BLaER1 treated with 17β-estradiol and CSF1 and Interleukin-3, amounts not matched to agents 10 nM and 100 nM (cell line): ENCODE measurements around the gene MVK.

Experiments
- H3K27ac ChIP-seq, 11 experiments: shearing (Covaris generic); formaldehyde crosslinking; 2 replicates each; pipeline ENCODE4 v1.8.1; 2022
- H3K27me3 ChIP-seq, 11 experiments: shearing (Covaris generic); formaldehyde crosslinking; 2 replicates each; pipeline ENCODE4 v1.8.1; 2022
- H3K36me3 ChIP-seq, 11 experiments: shearing (Covaris generic); formaldehyde crosslinking; 2 replicates each; pipeline ENCODE4 v1.8.1; 2022
- H3K4me1 ChIP-seq, 10 experiments: shearing (Covaris generic); formaldehyde crosslinking; 2 replicates each; pipeline ENCODE4 v1.8.1; 2022
- H3K4me2 ChIP-seq, 11 experiments: shearing (Covaris generic); formaldehyde crosslinking; 2 replicates each; pipeline ENCODE4 v1.8.1; 2022
- H3K4me3 ChIP-seq, 10 experiments: shearing (Covaris generic); formaldehyde crosslinking; 2 replicates each; pipeline ENCODE4 v1.8.1; 2022
- H3K9ac ChIP-seq, 11 experiments: shearing (Covaris generic); formaldehyde crosslinking; 2 replicates each; pipeline ENCODE4 v1.8.1; 2022
- H3K9me3 ChIP-seq, 11 experiments: shearing (Covaris generic); formaldehyde crosslinking; replicated peaks in 1 of 11; 2 replicates each; pipeline ENCODE4 v1.8.1; 2022
- H4K20me1 ChIP-seq, 11 experiments: shearing (Covaris generic); formaldehyde crosslinking; 2 replicates each; pipeline ENCODE4 v1.8.1; 2022
- Cebpa-rat ChIP-seq, 11 experiments: shearing (Covaris generic); IDR thresholded peaks; 2 replicates each; pipeline ENCODE4 v1.8.1; 2022

The MVK gene

DNA sequence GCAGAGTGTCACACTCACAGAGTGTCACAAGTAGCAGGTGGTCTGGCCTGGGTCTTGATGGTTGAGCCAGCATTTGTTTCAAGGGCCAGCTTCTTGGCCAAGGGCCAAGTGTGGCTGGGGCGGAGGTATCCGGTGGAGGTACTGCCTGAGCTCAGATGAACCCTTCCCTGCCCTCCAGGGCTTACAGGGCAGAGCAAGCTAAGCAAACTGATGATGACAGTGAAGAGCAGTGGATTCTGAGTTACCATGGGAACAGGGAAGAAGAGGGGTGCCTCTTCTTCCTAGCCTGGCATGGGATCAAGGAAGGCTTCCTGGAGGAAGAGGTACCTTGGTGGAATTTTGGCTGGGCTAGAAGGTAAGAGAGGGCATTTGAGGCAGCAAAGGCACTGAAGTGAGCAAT lies 35.7 kb downstream of the MVK start:
- no peak for TF ChIP-seq Cebpa-rat (IDR thresholded peaks at IDR 0.05)
- H4K20me1 ChIP-seq: no peaks in the 10 kb centered on the region; a peak in 2 of 22 replicates
- no peak overlapping the region for H3K27ac ChIP-seq
- H3K9me3 ChIP-seq: no peaks in the 10 kb centered on the region
- no peak overlapping the region for H3K9ac ChIP-seq
- H3K4me1 ChIP-seq: peaks cover 0 to 32% (median 14%) of the 10 kb centered on the region in 10 experiments; a peak in 13 of 20 replicates
- no peak overlapping the region for H3K4me2 ChIP-seq
- no peaks in the 10 kb centered on the region; a peak in 1 of 22 replicates for H3K27me3 ChIP-seq
- H3K36me3 ChIP-seq: no peaks in the 10 kb centered on the region
- H3K4me3 ChIP-seq: no peak overlapping the region

GRCh38 chr12:109610523-109610922 lies 36.9 kb downstream of the MVK start:
- Histone ChIP-seq H4K20me1 (no peaks in the 10 kb centered on the region; a peak in 2 of 22 replicates), H3K4me1 (peaks cover 0 to 21% (median 8%) of the 10 kb centered on the region in 10 experiments; a peak in 13 of 20 replicates), H3K27me3 (no peaks in the 10 kb centered on the region; a peak in 1 of 22 replicates), H3K36me3 (no peaks in the 10 kb centered on the region), H3K4me3 (no peak overlapping the region), H3K9me3 (no peaks in the 10 kb centered on the region), H3K9ac (no peak overlapping the region), H3K4me2 (no peak overlapping the region), H3K27ac (no peak overlapping the region)
- TF ChIP-seq Cebpa-rat (IDR thresholded peaks at IDR 0.05): no peak

DNA sequence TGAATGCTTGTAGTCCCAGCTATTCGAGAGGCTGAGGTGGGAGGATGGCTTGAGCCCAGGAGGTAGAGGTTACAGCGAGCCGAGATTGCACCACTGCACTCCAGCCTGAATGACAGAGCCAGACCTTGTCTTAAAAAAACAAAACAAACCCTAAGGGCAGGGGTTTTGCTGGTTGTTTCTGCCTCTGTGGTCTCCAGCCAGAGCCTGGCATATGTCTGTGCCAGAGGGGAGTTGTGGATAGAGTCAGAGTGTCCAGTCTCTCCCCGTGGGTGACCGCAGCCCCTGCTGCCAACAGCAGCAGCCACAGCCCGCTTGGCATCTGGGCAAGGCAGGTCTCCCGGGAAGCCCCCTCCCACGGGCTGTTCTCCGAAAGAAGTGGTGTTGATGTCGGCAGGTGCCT lies 37.6 kb downstream of the MVK start:
- no peak overlapping the region for H3K27ac ChIP-seq
- peaks cover 0 to 5% (median 0%) of the 10 kb centered on the region in 11 experiments; a peak in 2 of 22 replicates for H3K27me3 ChIP-seq
- no peak overlapping the region for H3K4me3 ChIP-seq
- no peaks in the 10 kb centered on the region; a peak in 2 of 22 replicates for H4K20me1 ChIP-seq
- H3K9me3 ChIP-seq: no peaks in the 10 kb centered on the region
- H3K4me2 ChIP-seq: peak overlapping the region in 6 of 11 experiments; percentile 9 to 50 (median 44); a peak in 4 of 22 replicates
- peaks cover 0 to 15% (median 8%) of the 10 kb centered on the region in 10 experiments; a peak in 13 of 20 replicates for H3K4me1 ChIP-seq
- TF ChIP-seq Cebpa-rat (IDR thresholded peaks at IDR 0.05): no peak
- H3K9ac ChIP-seq: no peak overlapping the region
- H3K36me3 ChIP-seq: no peaks in the 10 kb centered on the region

DNA sequence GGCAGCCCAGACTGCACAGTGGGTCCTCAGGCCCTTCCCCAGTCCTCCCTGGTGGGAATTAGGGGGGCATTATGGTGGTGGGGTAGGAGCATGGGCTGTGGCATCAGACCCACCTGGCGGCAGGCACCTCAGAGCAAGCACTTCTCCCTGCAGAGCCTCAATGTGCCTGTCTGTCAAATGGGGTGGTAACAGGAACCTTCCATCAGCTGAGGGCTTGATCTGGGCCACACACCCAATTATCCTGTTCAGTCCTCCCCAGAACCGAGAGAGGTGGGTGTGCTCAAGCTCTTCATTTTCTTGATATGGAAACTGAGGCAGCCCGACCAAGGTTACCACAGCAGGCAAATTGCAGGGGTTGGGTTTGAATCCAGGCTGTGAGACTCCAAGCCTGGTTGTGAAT lies 38.4 kb downstream of the MVK start:
- peaks cover 0 to 10% (median 7%) of the 10 kb centered on the region in 10 experiments; a peak in 13 of 20 replicates for H3K4me1 ChIP-seq
- no peak for TF ChIP-seq Cebpa-rat (IDR thresholded peaks at IDR 0.05)
- H3K9me3 ChIP-seq: no peaks in the 10 kb centered on the region
- no peak overlapping the region for H3K4me3 ChIP-seq
- no peak overlapping the region for H3K27ac ChIP-seq
- no peaks in the 10 kb centered on the region; a peak in 2 of 22 replicates for H4K20me1 ChIP-seq
- no peaks in the 10 kb centered on the region for H3K36me3 ChIP-seq
- H3K4me2 ChIP-seq: peak overlapping the region in 8 of 11 experiments; percentile 9 to 50 (median 44); a peak in 12 of 22 replicates
- H3K9ac ChIP-seq: 0 out of 22 replicates have a peak overlapping the region, but pooled peaks of 1 of the 11 experiments have one; percentile 5
- H3K27me3 ChIP-seq: peaks cover 0 to 6% (median 0%) of the 10 kb centered on the region in 11 experiments; a peak in 2 of 22 replicates

DNA sequence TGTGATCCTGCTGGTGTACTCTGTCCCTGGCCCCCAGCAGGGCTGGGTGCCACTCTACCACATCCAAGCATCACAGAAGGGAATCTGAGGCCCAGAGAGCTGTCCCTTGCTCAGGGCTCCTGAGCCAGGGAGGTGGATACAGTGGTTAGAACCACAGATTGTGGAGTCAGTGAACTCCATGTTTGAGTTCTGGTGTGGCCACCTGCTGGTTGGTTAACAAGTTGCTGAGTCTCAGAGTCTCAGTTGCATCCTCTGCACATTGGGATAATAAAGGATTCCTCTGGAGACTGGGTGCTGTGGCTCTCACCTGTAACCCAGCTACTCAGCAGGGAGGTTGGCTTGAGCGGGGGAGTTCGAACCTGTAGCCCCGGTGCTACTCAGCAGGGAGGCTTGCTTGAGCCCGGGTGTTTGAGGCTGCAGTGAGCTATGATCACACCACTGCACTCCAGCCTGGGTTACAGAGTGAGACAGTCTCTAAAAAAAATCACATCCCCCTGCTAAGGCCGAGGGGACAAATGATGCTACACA lies 39.4 kb downstream of the MVK start:
- H3K9me3 ChIP-seq: no peaks in the 10 kb centered on the region
- no peak overlapping the region for H3K9ac ChIP-seq
- no peak for TF ChIP-seq Cebpa-rat (IDR thresholded peaks at IDR 0.05)
- no peak overlapping the region for H3K4me3 ChIP-seq
- H4K20me1 ChIP-seq: no peaks in the 10 kb centered on the region; a peak in 2 of 22 replicates
- H3K4me2 ChIP-seq: no peak overlapping the region
- H3K36me3 ChIP-seq: no peaks in the 10 kb centered on the region
- peaks cover 0 to 10% (median 7%) of the 10 kb centered on the region in 10 experiments; a peak in 13 of 20 replicates for H3K4me1 ChIP-seq
- no peak overlapping the region for H3K27ac ChIP-seq
- H3K27me3 ChIP-seq: peaks cover 0 to 6% (median 0%) of the 10 kb centered on the region in 11 experiments; a peak in 2 of 22 replicates

DNA sequence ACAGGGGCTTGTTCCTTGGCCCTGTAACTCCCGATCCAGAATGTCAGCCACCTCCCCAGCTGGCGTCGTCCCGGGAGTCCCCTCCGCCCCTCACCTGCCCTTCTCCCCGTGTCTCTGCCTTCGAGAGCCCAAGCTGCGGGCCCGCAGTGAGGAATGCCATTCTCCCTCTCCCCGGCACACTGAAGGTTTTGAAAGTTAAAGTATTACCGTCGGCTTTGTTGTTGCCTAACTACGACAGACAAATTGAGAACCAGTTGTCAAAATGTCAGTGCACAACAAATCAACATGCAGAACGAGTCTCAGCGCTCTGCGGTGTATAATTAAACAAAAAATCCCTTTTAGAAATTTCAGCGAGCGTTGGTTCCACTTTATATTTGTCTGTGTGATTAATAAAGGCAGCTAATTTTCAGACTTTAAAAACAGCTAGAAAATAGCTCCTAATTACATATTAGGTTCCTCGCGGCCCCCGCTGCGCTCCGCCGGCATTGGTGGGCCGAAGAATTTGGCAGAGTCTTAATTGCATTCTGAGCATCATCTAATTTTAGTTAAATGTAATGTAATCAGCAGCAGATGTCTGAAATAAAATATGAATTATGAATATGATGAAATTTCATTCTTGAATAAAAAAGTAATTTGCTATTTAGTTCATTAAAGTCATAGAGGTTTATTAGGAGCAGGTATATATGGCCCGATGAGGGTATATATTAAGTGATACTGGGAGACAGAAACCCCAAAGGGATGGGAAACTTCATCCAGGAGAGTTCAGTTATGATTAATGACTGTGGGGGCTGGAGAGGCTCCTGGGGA lies 40.3 kb downstream of the MVK start:
- no peak overlapping the region for H3K4me3 ChIP-seq
- H3K36me3 ChIP-seq: no peaks in the 10 kb centered on the region
- no peaks in the 10 kb centered on the region; a peak in 2 of 22 replicates for H4K20me1 ChIP-seq
- H3K4me1 ChIP-seq: peaks cover 0 to 10% (median 7%) of the 10 kb centered on the region in 10 experiments; a peak in 13 of 20 replicates
- no peak for TF ChIP-seq Cebpa-rat (IDR thresholded peaks at IDR 0.05)
- no peak overlapping the region for H3K27ac ChIP-seq
- no peak overlapping the region for H3K9ac ChIP-seq
- H3K27me3 ChIP-seq: peaks cover 0 to 6% (median 0%) of the 10 kb centered on the region in 11 experiments; a peak in 2 of 22 replicates
- H3K9me3 ChIP-seq: no peaks in the 10 kb centered on the region
- H3K4me2 ChIP-seq: no peak overlapping the region

GRCh38 chr12:109615556-109616229 lies 42.1 kb downstream of the MVK start:
- Histone ChIP-seq H3K4me1 (peaks cover 0 to 10% (median 7%) of the 10 kb centered on the region in 10 experiments; a peak in 13 of 20 replicates), H3K36me3 (no peaks in the 10 kb centered on the region), H3K27ac (no peak overlapping the region), H3K9ac (no peak overlapping the region), H3K4me2 (no peak overlapping the region), H3K9me3 (no peaks in the 10 kb centered on the region), H3K27me3 (peaks cover 0 to 6% (median 0%) of the 10 kb centered on the region in 11 experiments; a peak in 2 of 22 replicates), H4K20me1 (no peaks in the 10 kb centered on the region; a peak in 2 of 22 replicates), H3K4me3 (no peak overlapping the region)
- TF ChIP-seq Cebpa-rat (IDR thresholded peaks at IDR 0.05): no peak

- no peaks in the 10 kb centered on the region for H3K9me3 ChIP-seq
- no peak for TF ChIP-seq Cebpa-rat (IDR thresholded peaks at IDR 0.05)
- peaks cover 0 to 6% (median 0%) of the 10 kb centered on the region in 11 experiments; a peak in 2 of 22 replicates for H3K27me3 ChIP-seq
- no peaks in the 10 kb centered on the region for H3K36me3 ChIP-seq
- H3K27ac ChIP-seq: no peak overlapping the region
- no peaks in the 10 kb centered on the region; a peak in 2 of 22 replicates for H4K20me1 ChIP-seq
- H3K9ac ChIP-seq: no peak overlapping the region
- H3K4me1 ChIP-seq: peaks cover 0 to 13% (median 7%) of the 10 kb centered on the region in 10 experiments; a peak in 12 of 20 replicates
- no peak overlapping the region for H3K4me2 ChIP-seq
- H3K4me3 ChIP-seq: no peak overlapping the region
These were observed 43.9 kb downstream of the MVK start for GRCh38 chr12:109617491-109617890.

- no peak overlapping the region for H3K9ac ChIP-seq
- TF ChIP-seq Cebpa-rat (IDR thresholded peaks at IDR 0.05): no peak
- no peaks in the 10 kb centered on the region for H3K9me3 ChIP-seq
- H3K4me3 ChIP-seq: no peak overlapping the region
- H3K27me3 ChIP-seq: peaks cover 0 to 6% (median 0%) of the 10 kb centered on the region in 11 experiments; a peak in 2 of 22 replicates
- peaks cover 0 to 13% (median 7%) of the 10 kb centered on the region in 10 experiments; a peak in 12 of 20 replicates for H3K4me1 ChIP-seq
- H3K4me2 ChIP-seq: no peak overlapping the region
- H3K27ac ChIP-seq: no peak overlapping the region
- H3K36me3 ChIP-seq: no peaks in the 10 kb centered on the region
- H4K20me1 ChIP-seq: no peaks in the 10 kb centered on the region; a peak in 2 of 22 replicates
These were observed 44.5 kb downstream of the MVK start for GRCh38 chr12:109618082-109618481.
